ENCODE data around the gene LEF1.

LEF1 gene

GRCh38 chr4:108174856-108175255 lies 6.1 kb upstream of the LEF1 start:
- DNase-seq, result no peak

- DNase-seq, result no peak
These were observed 4.9 kb upstream of the LEF1 start for GRCh38 chr4:108173599-108174057.

- peak; percentile 73 for DNase-seq
These were observed 4.2 kb upstream of the LEF1 start for GRCh38 chr4:108172753-108173598.

GRCh38 chr4:108172231-108172752 lies 3.6 kb upstream of the LEF1 start:
- DNase-seq, result peak; percentile 62

- peak; percentile 56 for DNase-seq
These were observed 2.9 kb upstream of the LEF1 start for GRCh38 chr4:108171339-108172230.

GRCh38 chr4:108170631-108171338 lies 2.1 kb upstream of the LEF1 start:
- no peak for DNase-seq

- DNase-seq, result no peak
These were observed 932 bp upstream of the LEF1 start for GRCh38 chr4:108169664-108170063.

- DNase-seq, result no peak
These were observed 517 bp downstream of the LEF1 start for GRCh38 chr4:108168160-108168670.

- DNase-seq, result peak; percentile 45
These were observed 2.1 kb downstream of the LEF1 start for GRCh38 chr4:108166441-108167315.

- no peak for DNase-seq
These were observed 2.7 kb downstream of the LEF1 start for GRCh38 chr4:108166038-108166437.

- DNase-seq, result no peak
These were observed 3.1 kb downstream of the LEF1 start for GRCh38 chr4:108165586-108165985.

GRCh38 chr4:108163351-108163750 lies 5.4 kb downstream of the LEF1 start:
- DNase-seq, result no peak

- DNase-seq, result no peak
These were observed 7.9 kb downstream of the LEF1 start for GRCh38 chr4:108160741-108161352.

- DNase-seq, result no peak
These were observed 8.9 kb downstream of the LEF1 start for GRCh38 chr4:108159845-108160244.

- no peak for DNase-seq
These were observed 11.1 kb downstream of the LEF1 start for GRCh38 chr4:108157655-108158054.

- no peak for DNase-seq
These were observed 12.3 kb downstream of the LEF1 start for GRCh38 chr4:108156391-108156790.

- no peak for DNase-seq
These were observed 13.4 kb downstream of the LEF1 start for GRCh38 chr4:108155373-108155772.

- no peak for DNase-seq
These were observed 15.8 kb downstream of the LEF1 start for GRCh38 chr4:108152980-108153379.

GRCh38 chr4:108149588-108150380 lies 18.9 kb downstream of the LEF1 start:
- DNase-seq, result no peak

- no peak for DNase-seq
These were observed 20.4 kb downstream of the LEF1 start for GRCh38 chr4:108148316-108148715.
